ENCODE results near the gene TAF7. TPM values are rescaled to one million over a fixed set of nuclear protein-coding genes. Genes with fewer than 3 reads are reported as not detected.

TAF7 gene
- total and polyA plus RNA-seq, 9 of the 15 experiments (the other 6 are each of a cell fraction or from before 2014, with no cell fraction given): 51.6 to 116 (median 73.3) TPM

DNA sequence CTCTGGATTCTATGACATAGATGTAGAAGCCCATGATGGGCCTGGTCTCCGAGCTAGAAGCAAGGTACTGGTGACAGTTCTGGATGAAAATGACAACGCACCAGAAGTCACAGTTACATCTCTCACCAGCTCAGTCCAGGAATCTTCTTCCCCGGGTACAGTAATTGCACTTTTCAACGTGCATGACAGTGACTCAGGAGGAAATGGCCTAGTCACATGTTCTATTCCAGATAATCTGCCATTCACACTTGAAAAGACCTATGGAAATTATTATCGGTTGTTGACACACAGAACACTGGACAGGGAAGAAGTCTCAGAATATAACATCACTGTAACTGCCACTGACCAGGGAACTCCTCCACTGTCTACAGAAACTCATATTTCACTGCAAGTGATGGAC, 35.5 kb upstream of the TAF7 start:
- Histone ChIP-seq H3K4me1 (replicated peaks in 1 of 2; ENCODE audit: control insufficient read depth in 2 of 2, insufficient read depth in 2 of 2, low read length in 2 of 2) (peaks cover 3 to 12% of the 10 kb centered on the region in 2 experiments; a peak in 3 of 5 replicates), H4K20me1 (replicated peaks; ENCODE audit: control insufficient read depth, insufficient read depth, low read length) (no peaks in the 10 kb centered on the region), H3K36me3 (ENCODE audit: control insufficient read depth, insufficient read depth, low read length) (no peaks in the 10 kb centered on the region), H3K27me3 (ENCODE audit: control insufficient read depth in 2 of 2, insufficient read depth in 2 of 2, low read length in 2 of 2) (peaks cover 0 to 19% of the 10 kb centered on the region in 2 experiments; a peak in 2 of 5 replicates), H3K4me2 (ENCODE audit: insufficient read depth, low read length) (no peak overlapping the region), H3K79me2 (ENCODE audit: control insufficient read depth, insufficient read depth, low read length) (no peaks in the 10 kb centered on the region), H3K4me3 (no peak overlapping the region), H3K9ac (ENCODE audit: insufficient read depth in 1 of 2, low read depth in 2 of 2, low read length in 2 of 2) (no peak overlapping the region), H3K27ac (ENCODE audit: extremely low read depth, low read depth, low read length) (no peak overlapping the region), H3K9me3 (replicated peaks; ENCODE audit: control insufficient read depth, insufficient read depth, low read depth, low read length) (no peaks in the 10 kb centered on the region; the same call in 1 of the 2 replicates), H3K9me1 (ENCODE audit: control insufficient read depth, insufficient read depth, low read length) (no peaks in the 10 kb centered on the region), H2AFZ (ENCODE audit: low read depth, low read length) (no peak overlapping the region)
- POLR2A ChIA-PET: interaction anchor here (1.5 kb wide), 1 partner anchor 8 kb away, joined by 3 read pairs; the partner anchor contains the start of gene PCDHGA5
- no peak for DNase-seq (ENCODE audit: extremely low read depth in 1 of 4, low spot score in 3 of 4)
- CTCF ChIA-PET (ENCODE audit: low intra/inter-chr PET ratio): no interaction called here
- BruUV-seq (replicated peaks): no TSS peak
- intact Hi-C loops (cut with micrococcal nuclease) (no loop called here), in situ Hi-C loops (cut with MboI) (no loop called here)
- FAIRE-seq: peak; percentile 19
- 4% methylated on average over 5 of the region's 5 CpGs for WGBS (ENCODE audit: insufficient coverage, low coverage, missing lambda C conversion rate)
- ATAC-seq: peak; percentile 28; the same call in 2 of the 3 replicates
- peak in 1 of 2 experiments; percentile 71; a peak in 2 of 4 replicates for TF ChIP-seq FOXA3 (CRISPR knock-in tag; conservative IDR thresholded peaks at IDR 0.05 in 1 of 2, IDR thresholded peaks at IDR 0.05 in 1 of 2)
- peak; percentile 16; the same call in 1 of the 2 replicates for TF ChIP-seq USF2 (CRISPR knock-in tag; IDR thresholded peaks at IDR 0.05)
- no peak for TF ChIP-seq CSDE1 (IDR thresholded peaks at IDR 0.05)
- peak; percentile 58 for TF ChIP-seq L3MBTL2 (IDR thresholded peaks at IDR 0.05)
- no peak for TF ChIP-seq ZBTB12 (CRISPR knock-in tag; IDR thresholded peaks at IDR 0.05)
- TF ChIP-seq NFE2 (IDR thresholded peaks at IDR 0.05; ENCODE audit: low read depth): peak; percentile 28; the same call in 1 of the 2 replicates
- peak; percentile 52; the same call in 1 of the 2 replicates for TF ChIP-seq MGA (IDR thresholded peaks at IDR 0.05)
